SH-SY5Y (cell line): ENCODE data around the gene TMCC3.

Source experiments
- GATA2 ChIP-seq: IDR thresholded peaks from 2 replicates; pipeline ENCODE4 v1.6.1; 2011; ENCODE audit warnings: mild to moderate bottlenecking, low read depth, low read length
- GATA3 ChIP-seq: IDR thresholded peaks from 2 replicates; pipeline ENCODE4 v1.6.1; 2011; ENCODE audit warnings: low read depth, mild to moderate bottlenecking, low read length, moderate library complexity

GRCh38 chr12:94658931-94659330, 8.6 kb upstream of the TMCC3 start:
- no peak for TF ChIP-seq GATA2
- TF ChIP-seq GATA3 = no peak
